NCI-H82 (cell line): ENCODE data around the gene FGF4.

Experiments
- DNase-seq: peaks from one replicate; lab custom pipeline; 2025; lab: John Stamatoyannopoulos, UW

FGF4 gene

GRCh38 chr11:69775163-69775755, at the start of gene FGF4:
Gene FGF4 (minus strand): TSS chr11:69775341. CDS start chr11:69775084, 257 bp downstream.
- no peak for DNase-seq

- DNase-seq, result no peak
Measured at GRCh38 chr11:69823641-69824265, 48.6 kb upstream of the FGF4 start.

GRCh38 chr11:69822676-69823494, 47.7 kb upstream of the FGF4 start:
- DNase-seq, result no peak

GRCh38 chr11:69821511-69822040, 46.4 kb upstream of the FGF4 start:
- DNase-seq, result no peak

GRCh38 chr11:69820441-69820840, 45.3 kb upstream of the FGF4 start:
- no peak for DNase-seq

- no peak for DNase-seq
Measured at GRCh38 chr11:69819541-69820070, 44.5 kb upstream of the FGF4 start.

- no peak for DNase-seq
Measured at GRCh38 chr11:69818603-69819441, 43.7 kb upstream of the FGF4 start, which contains the start of gene FGF3. Gene FGF3 (minus strand): TSS chr11:69819416. CDS start chr11:69818933, 483 bp downstream.

GRCh38 chr11:69818231-69818602, 43.1 kb upstream of the FGF4 start:
- DNase-seq, result no peak

GRCh38 chr11:69817265-69818230, 42.4 kb upstream of the FGF4 start:
- no peak for DNase-seq

GRCh38 chr11:69816671-69817070, 41.5 kb upstream of the FGF4 start:
- no peak for DNase-seq

- DNase-seq, result no peak
Measured at GRCh38 chr11:69815973-69816372, 40.8 kb upstream of the FGF4 start.

- no peak for DNase-seq
Measured at GRCh38 chr11:69814902-69815301, 39.8 kb upstream of the FGF4 start.

GRCh38 chr11:69814411-69814810, 39.3 kb upstream of the FGF4 start:
- no peak for DNase-seq

- no peak for DNase-seq
Measured at GRCh38 chr11:69813839-69814238, 38.7 kb upstream of the FGF4 start.

GRCh38 chr11:69812946-69813345, 37.8 kb upstream of the FGF4 start:
- DNase-seq, result no peak

- DNase-seq, result no peak
Measured at GRCh38 chr11:69812256-69812655, 37.1 kb upstream of the FGF4 start.

GRCh38 chr11:69811431-69811830, 36.3 kb upstream of the FGF4 start:
- no peak for DNase-seq

GRCh38 chr11:69810289-69811118, 35.4 kb upstream of the FGF4 start:
- DNase-seq, result no peak

- DNase-seq, result no peak
Measured at GRCh38 chr11:69808667-69809086, 33.5 kb upstream of the FGF4 start.
